CD4-positive, alpha-beta memory T cell (primary cell): ENCODE results near the gene CACNA1G. TPM values are rescaled to one million over a fixed set of nuclear protein-coding genes. Genes with fewer than 3 reads are reported as not detected.

ENCODE experiments used
- CTCF ChIA-PET: fragments of 350-600 bp; sonication (Branson Sonifier 250); formaldehyde crosslinking; loops from one replicate; lab custom pipeline; 2021; ENCODE audit warnings: inconsistent platforms; ENCODE audit not compliant: partially characterized antibody; lab: Charles Lee
- POLR2A ChIA-PET: fragments of 350-600 bp; sonication (Branson Sonifier 250); formaldehyde crosslinking; loops from one replicate; lab custom pipeline; 2021; ENCODE audit not compliant: partially characterized antibody; lab: Charles Lee
- DNase-seq, 5 donors: peaks; one replicate each; pipeline versions ENCODE4 v3.0.0 to v3.0.0-alpha.2; 2020 to 2022; ENCODE audit warnings: mixed read lengths in 1 of 5
- H3K27ac ChIP-seq: one replicate; pipeline ENCODE4 v1.7.0; 2013; ENCODE audit warnings: low read depth, low read length
- H3K27me3 ChIP-seq: 2 replicates; pipeline ENCODE4 v1.7.0; 2013; ENCODE audit warnings: mild to moderate bottlenecking, low read length, moderate library complexity; ENCODE audit not compliant: insufficient read depth
- H3K36me3 ChIP-seq: 2 replicates; pipeline ENCODE4 v1.7.0; 2013; ENCODE audit warnings: mild to moderate bottlenecking, low read length, moderate library complexity; ENCODE audit not compliant: insufficient read depth
- H3K4me1 ChIP-seq: 2 replicates; pipeline ENCODE4 v1.7.0; 2013; ENCODE audit warnings: mild to moderate bottlenecking, low read length, moderate library complexity; ENCODE audit not compliant: insufficient read depth
- H3K4me3 ChIP-seq, 2 donors: one replicate each; pipeline ENCODE4 v1.7.0; 2013; ENCODE audit warnings: low read length in 2 of 2, mild to moderate bottlenecking in 1 of 2
- H3K9me3 ChIP-seq, 2 donors: one replicate each; pipeline ENCODE4 v1.7.0; 2013; ENCODE audit warnings: low read length in 2 of 2, control low read depth in 1 of 2; ENCODE audit not compliant: control insufficient read depth in 1 of 2
- H3K27ac Mint-ChIP-seq, 7 donors: one replicate each; pipeline ENCODE4 v1.8.0; 2020 to 2021; ENCODE audit warnings: mixed read lengths in 7 of 7, mild to moderate bottlenecking in 6 of 7, inconsistent platforms in 3 of 7, moderate library complexity in 3 of 7
- H3K27me3 Mint-ChIP-seq, 2 donors: one replicate each; pipeline ENCODE4 v1.8.0; 2020 to 2021; ENCODE audit warnings: mixed read lengths in 2 of 2
- H3K36me3 Mint-ChIP-seq, 2 donors: one replicate each; pipeline ENCODE4 v1.8.0; 2020 to 2021; ENCODE audit warnings: mixed read lengths in 2 of 2, inconsistent platforms in 1 of 2, mild to moderate bottlenecking in 1 of 2
- H3K4me1 Mint-ChIP-seq, 4 donors: one replicate each; pipeline ENCODE4 v1.8.0; 2020 to 2021; ENCODE audit warnings: mixed read lengths in 4 of 4, mild to moderate bottlenecking in 1 of 4
- H3K4me3 Mint-ChIP-seq, 8 donors: one replicate each; pipeline ENCODE4 v1.8.0; 2020 to 2021; ENCODE audit warnings: mixed read lengths in 8 of 8, mild to moderate bottlenecking in 7 of 8, moderate library complexity in 6 of 8, inconsistent platforms in 3 of 8
- H3K9me3 Mint-ChIP-seq, 8 donors: one replicate each; pipeline ENCODE4 v1.8.0; 2020 to 2021; ENCODE audit warnings: mixed read lengths in 8 of 8, mild to moderate bottlenecking in 5 of 8, inconsistent platforms in 3 of 8, moderate library complexity in 1 of 8
- intact Hi-C: fragments of 100-400 bp; cut with micrococcal nuclease; formaldehyde crosslinking; loops from one replicate; pipeline ENCODE4 v1.15.1; 2023
- polyA plus RNA-seq, 2 donors: library from polyadenylated mRNA; unstranded; fragments of 300-500 nt; fragmentation: Illumina TruSeq; gene quantifications; one replicate each; pipeline ENCODE4 v1.2.3, GENCODE V29; 2021
- total RNA-seq, 2 experiments: library from RNA; stranded (reverse); gene quantifications; one replicate each; pipeline ENCODE4 v1.2.3, GENCODE V29; 2021

Gene CACNA1G
- total and polyA plus RNA-seq, 4 experiments from 2014 or later: not detected

DNA sequence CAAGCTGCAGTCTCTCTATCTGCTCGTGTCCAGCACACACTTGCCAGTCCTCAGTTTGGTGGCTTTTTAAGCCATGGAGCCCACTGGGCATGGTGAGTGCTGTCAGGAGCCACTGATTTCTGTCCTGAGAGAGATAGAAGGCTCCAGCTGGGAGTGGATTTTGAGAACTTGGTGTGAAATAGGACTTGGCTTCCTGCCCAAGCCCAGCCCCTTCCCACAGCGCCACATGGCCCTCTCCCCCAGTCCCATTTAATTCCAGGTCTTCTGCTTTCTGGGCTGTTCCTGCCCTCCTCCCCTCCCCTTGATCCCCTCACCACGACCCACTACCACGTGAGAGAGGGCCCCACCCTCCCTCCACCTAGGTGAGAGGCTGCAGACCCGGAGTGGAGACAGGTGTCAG lies 59.7 kb downstream of the CACNA1G start:
- no peak overlapping the region for H3K4me3 Mint-ChIP-seq
- POLR2A ChIA-PET: no interaction called here
- H3K4me3 ChIP-seq: no peak overlapping the region
- H3K4me1 ChIP-seq: no peaks in the 10 kb centered on the region
- H3K9me3 ChIP-seq: no peaks in the 10 kb centered on the region
- CTCF ChIA-PET: interaction anchor here (1.7 kb wide), 1 partner anchor 10 kb away, joined by 6 read pairs; no protein-coding TSS in a partner anchor
- H3K27me3 ChIP-seq: no peaks in the 10 kb centered on the region
- no peaks in the 10 kb centered on the region for H3K4me1 Mint-ChIP-seq
- H3K27ac ChIP-seq: no peak overlapping the region
- H3K27me3 Mint-ChIP-seq: peaks cover 6 to 10% of the 10 kb centered on the region in 2 donors
- no peak overlapping the region for H3K27ac Mint-ChIP-seq
- no peaks in the 10 kb centered on the region for H3K36me3 Mint-ChIP-seq
- no peaks in the 10 kb centered on the region for H3K36me3 ChIP-seq
- DNase-seq: no peak
- H3K9me3 Mint-ChIP-seq: no peaks in the 10 kb centered on the region
- intact Hi-C loops: no loop called here

DNA sequence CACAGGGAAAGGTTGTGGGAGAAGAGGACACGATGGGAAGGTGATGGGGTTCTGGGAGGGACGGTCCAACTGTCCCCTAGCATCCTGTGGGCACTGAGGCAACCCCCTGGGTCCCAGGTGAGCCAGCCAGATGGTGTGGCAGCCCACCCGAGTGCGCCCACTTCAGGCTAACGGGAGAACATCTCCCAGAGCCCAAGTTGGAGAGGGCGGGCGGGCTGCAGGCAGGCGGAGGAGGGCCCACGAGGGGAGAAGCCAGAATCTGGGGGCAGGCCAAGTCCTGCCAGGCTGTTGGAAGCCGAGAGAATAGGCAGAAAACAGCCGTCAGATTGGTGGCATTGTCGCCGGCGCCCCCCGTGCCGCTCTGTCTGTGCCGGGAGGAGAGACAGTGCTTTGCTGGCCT lies 60.3 kb downstream of the CACNA1G start:
- DNase-seq: no peak
- peaks cover 10 to 14% of the 10 kb centered on the region in 2 donors for H3K27me3 Mint-ChIP-seq
- Histone ChIP-seq H3K4me1 (no peaks in the 10 kb centered on the region), H3K36me3 (no peaks in the 10 kb centered on the region), H3K27me3 (no peaks in the 10 kb centered on the region), H3K9me3 (no peaks in the 10 kb centered on the region), H3K27ac (no peak overlapping the region), H3K4me3 (no peak overlapping the region)
- no peak overlapping the region for H3K27ac Mint-ChIP-seq
- intact Hi-C loops: no loop called here
- no peaks in the 10 kb centered on the region for H3K4me1 Mint-ChIP-seq
- CTCF ChIA-PET: interaction anchor here (1.7 kb wide), 1 partner anchor 10 kb away, joined by 6 read pairs; no protein-coding TSS in a partner anchor
- no peaks in the 10 kb centered on the region for H3K9me3 Mint-ChIP-seq
- H3K36me3 Mint-ChIP-seq: no peaks in the 10 kb centered on the region
- no peak overlapping the region for H3K4me3 Mint-ChIP-seq
- POLR2A ChIA-PET: no interaction called here

- Histone ChIP-seq H3K4me3 (no peak overlapping the region), H3K4me1 (no peaks in the 10 kb centered on the region), H3K9me3 (no peaks in the 10 kb centered on the region), H3K36me3 (no peaks in the 10 kb centered on the region), H3K27ac (no peak overlapping the region), H3K27me3 (no peaks in the 10 kb centered on the region)
- H3K9me3 Mint-ChIP-seq: no peaks in the 10 kb centered on the region
- no peak overlapping the region for H3K4me3 Mint-ChIP-seq
- H3K4me1 Mint-ChIP-seq: no peaks in the 10 kb centered on the region
- no peak for DNase-seq
- no peak overlapping the region for H3K27ac Mint-ChIP-seq
- POLR2A ChIA-PET: no interaction called here
- no peaks in the 10 kb centered on the region for H3K36me3 Mint-ChIP-seq
- intact Hi-C loops: no loop called here
- CTCF ChIA-PET: no interaction called here
- H3K27me3 Mint-ChIP-seq: peaks cover 10 to 19% of the 10 kb centered on the region in 2 donors
Observed at GRCh38 chr17:50621574-50622031, 61.1 kb downstream of the CACNA1G start.

GRCh38 chr17:50624321-50624934 lies 63.9 kb downstream of the CACNA1G start:
- Histone ChIP-seq H3K4me3 (no peak overlapping the region), H3K36me3 (no peaks in the 10 kb centered on the region), H3K4me1 (peaks cover 4% of the 10 kb centered on the region), H3K27ac (no peak overlapping the region), H3K27me3 (peaks cover 4% of the 10 kb centered on the region), H3K9me3 (no peaks in the 10 kb centered on the region)
- ChIA-PET POLR2A (no interaction called here), CTCF (interaction anchor here (0.7 to 2.9 kb wide), 6 partner anchors 9 to 177 kb away, joined by 3 to 22 read pairs (median 3); partner anchors contain the start of gene SPATA20)
- Mint-ChIP-seq H3K36me3 (no peaks in the 10 kb centered on the region), H3K4me3 (no peak overlapping the region), H3K27me3 (peaks cover 15 to 36% of the 10 kb centered on the region in 2 donors), H3K4me1 (peaks cover 0 to 4% (median under 1%) of the 10 kb centered on the region in 4 donors), H3K9me3 (no peaks in the 10 kb centered on the region), H3K27ac (no peak overlapping the region)
- intact Hi-C loops: no loop called here
- no peak for DNase-seq

GRCh38 chr17:50625032-50625871 lies 64.7 kb downstream of the CACNA1G start:
- peaks cover 15 to 33% of the 10 kb centered on the region in 2 donors for H3K27me3 Mint-ChIP-seq
- H3K27ac Mint-ChIP-seq: no peak overlapping the region
- no peak for DNase-seq
- ChIA-PET POLR2A (no interaction called here), CTCF (interaction anchor here (0.7 to 2.9 kb wide), 11 partner anchors 8 to 176 kb away, joined by 3 to 22 read pairs (median 3); partner anchors contain the start of gene SPATA20)
- no peaks in the 10 kb centered on the region for H3K9me3 Mint-ChIP-seq
- H3K9me3 ChIP-seq: no peaks in the 10 kb centered on the region
- H3K4me3 ChIP-seq: no peak overlapping the region
- H3K36me3 ChIP-seq: no peaks in the 10 kb centered on the region
- intact Hi-C loops: no loop called here
- H3K4me3 Mint-ChIP-seq: peak overlapping the region in 1 of 8 donors; percentile 1
- no peaks in the 10 kb centered on the region for H3K36me3 Mint-ChIP-seq
- H3K4me1 Mint-ChIP-seq: peaks cover 0 to 4% (median under 1%) of the 10 kb centered on the region in 4 donors
- peaks cover 6% of the 10 kb centered on the region for H3K27me3 ChIP-seq
- H3K4me1 ChIP-seq: peaks cover 4% of the 10 kb centered on the region
- H3K27ac ChIP-seq: no peak overlapping the region

- peaks cover 4% of the 10 kb centered on the region for H3K4me1 ChIP-seq
- intact Hi-C loops: loop anchor here (1.0 kb wide), 3 partner anchors 79 to 148 kb away; partner anchors contain the start of genes RSAD1 and SPATA20
- POLR2A ChIA-PET: no interaction called here
- Mint-ChIP-seq H3K27ac (no peak overlapping the region), H3K4me1 (peaks cover 0 to 4% (median under 1%) of the 10 kb centered on the region in 4 donors), H3K27me3 (peaks cover 21 to 38% of the 10 kb centered on the region in 2 donors), H3K36me3 (no peaks in the 10 kb centered on the region), H3K4me3 (no peak overlapping the region), H3K9me3 (no peaks in the 10 kb centered on the region)
- CTCF ChIA-PET: interaction anchor here (0.7 to 3.1 kb wide), 9 partner anchors 8 to 147 kb away, joined by 3 to 22 read pairs (median 6); partner anchors contain the start of gene SPATA20
- no peak overlapping the region for H3K27ac ChIP-seq
- DNase-seq: peak; percentile 49 to 61 (median 53)
- peaks cover 14% of the 10 kb centered on the region for H3K27me3 ChIP-seq
- H3K4me3 ChIP-seq: no peak overlapping the region
- no peaks in the 10 kb centered on the region for H3K36me3 ChIP-seq
- H3K9me3 ChIP-seq: no peaks in the 10 kb centered on the region
Observed at GRCh38 chr17:50626037-50626574, 65.6 kb downstream of the CACNA1G start.
